HG02981 (cell line): ENCODE results near the gene PLXNA1.

Source experiments
- ATAC-seq: cut with Tn5 transposase; IDR thresholded peaks from one replicate; pipeline ENCODE4 v1.9.1; 2021; ENCODE audit warnings: mild to moderate bottlenecking, moderate library complexity; ENCODE audit not compliant: unreplicated experiment

PLXNA1 gene

GRCh38 chr3:127015282-127016042, 32.5 kb downstream of the PLXNA1 start:
- ATAC-seq: no peak

- ATAC-seq: no peak
These were observed 33.1 kb downstream of the PLXNA1 start for GRCh38 chr3:127016043-127016343.

GRCh38 chr3:127016461-127016860, 33.5 kb downstream of the PLXNA1 start:
- no peak for ATAC-seq

- no peak for ATAC-seq
These were observed 34.3 kb downstream of the PLXNA1 start for GRCh38 chr3:127017229-127017628.

GRCh38 chr3:127017781-127018180, 34.9 kb downstream of the PLXNA1 start:
- no peak for ATAC-seq

- ATAC-seq: no peak
These were observed 35.5 kb downstream of the PLXNA1 start for GRCh38 chr3:127018306-127018828.

- ATAC-seq: no peak
These were observed 36.5 kb downstream of the PLXNA1 start for GRCh38 chr3:127019449-127019848.

GRCh38 chr3:127020543-127020942, 37.6 kb downstream of the PLXNA1 start:
- no peak for ATAC-seq

GRCh38 chr3:127022849-127023248, 39.9 kb downstream of the PLXNA1 start:
- ATAC-seq: no peak

GRCh38 chr3:127025456-127025855, 42.5 kb downstream of the PLXNA1 start:
- ATAC-seq: no peak

GRCh38 chr3:127026036-127026435, 43.1 kb downstream of the PLXNA1 start:
- no peak for ATAC-seq

GRCh38 chr3:127026661-127027060, 43.7 kb downstream of the PLXNA1 start:
- ATAC-seq: no peak

GRCh38 chr3:127027061-127027735, 44.3 kb downstream of the PLXNA1 start:
- no peak for ATAC-seq

- ATAC-seq: no peak
These were observed 45.1 kb downstream of the PLXNA1 start for GRCh38 chr3:127027811-127028548.

GRCh38 chr3:127028781-127029657, 46.1 kb downstream of the PLXNA1 start:
- ATAC-seq: no peak

- no peak for ATAC-seq
These were observed 47.0 kb downstream of the PLXNA1 start for GRCh38 chr3:127029658-127030507.

- no peak for ATAC-seq
These were observed 47.8 kb downstream of the PLXNA1 start for GRCh38 chr3:127030508-127031412.

GRCh38 chr3:127031413-127031810, 48.5 kb downstream of the PLXNA1 start:
- no peak for ATAC-seq

- ATAC-seq: no peak
These were observed 48.9 kb downstream of the PLXNA1 start for GRCh38 chr3:127031845-127032244.
